ENCODE results near the gene SLC2A9. TPM values are rescaled to one million over a fixed set of nuclear protein-coding genes. Genes with fewer than 3 reads are reported as not detected.
"Not testable (repeated sequence)": the region's sequence is repeated elsewhere in the genome, so short reads cannot be mapped to it uniquely, and the experiment has no call there.

The SLC2A9 gene
- total RNA-seq, 2 donors from 2014 or later, result 9.1 to 17.5 TPM

GRCh38 chr4:9988363-9988749 is 32.9 kb downstream of the SLC2A9 start:
- Histone ChIP-seq H3K4me3 (no peak overlapping the region), H3K27ac (no peak overlapping the region), H3K36me3 (no peaks in the 10 kb centered on the region), H3K4me1 (ENCODE audit: control insufficient read depth in 1 of 2, low read depth in 2 of 2) (no peaks in the 10 kb centered on the region), H3K27me3 (replicated peaks; ENCODE audit: insufficient read depth) (no peaks in the 10 kb centered on the region), H3K9me3 (no peaks in the 10 kb centered on the region)
- no peak for TF ChIP-seq CTCF (IDR thresholded peaks at IDR 0.05)
- no peak for DNase-seq (ENCODE audit: low spot score)
- ATAC-seq (ENCODE audit: insufficient number of reproducible peaks, low FRiP score, low read depth), result no peak

- ATAC-seq (ENCODE audit: insufficient number of reproducible peaks, low FRiP score, low read depth) (no peak), DNase-seq (ENCODE audit: low spot score) (no peak)
- H3K27me3 ChIP-seq (replicated peaks; ENCODE audit: insufficient read depth), result no peaks in the 10 kb centered on the region
- no peaks in the 10 kb centered on the region for H3K36me3 ChIP-seq
- H3K4me3 ChIP-seq, result no peak overlapping the region
- no peak overlapping the region for H3K27ac ChIP-seq
- H3K9me3 ChIP-seq, result no peaks in the 10 kb centered on the region
- TF ChIP-seq CTCF (IDR thresholded peaks at IDR 0.05), result no peak
- H3K4me1 ChIP-seq (ENCODE audit: control insufficient read depth in 1 of 2, low read depth in 2 of 2), result no peaks in the 10 kb centered on the region
Measured at GRCh38 chr4:9987749-9988362, 33.4 kb downstream of the SLC2A9 start.

- Histone ChIP-seq H3K9me3 (no peaks in the 10 kb centered on the region), H3K36me3 (no peaks in the 10 kb centered on the region), H3K27ac (no peak overlapping the region), H3K4me1 (ENCODE audit: control insufficient read depth in 1 of 2, low read depth in 2 of 2) (no peaks in the 10 kb centered on the region), H3K27me3 (replicated peaks; ENCODE audit: insufficient read depth) (no peaks in the 10 kb centered on the region), H3K4me3 (no peak overlapping the region)
- DNase-seq (ENCODE audit: low spot score) (no peak), ATAC-seq (ENCODE audit: insufficient number of reproducible peaks, low FRiP score, low read depth) (no peak)
- TF ChIP-seq CTCF (IDR thresholded peaks at IDR 0.05), result no peak
Measured at GRCh38 chr4:9984621-9985020, 36.7 kb downstream of the SLC2A9 start.

GRCh38 chr4:9983211-9983610 is 38.1 kb downstream of the SLC2A9 start:
- no peaks in the 10 kb centered on the region for H3K27me3 ChIP-seq (replicated peaks; ENCODE audit: insufficient read depth)
- no peaks in the 10 kb centered on the region for H3K4me1 ChIP-seq (ENCODE audit: control insufficient read depth in 1 of 2, low read depth in 2 of 2)
- no peak overlapping the region for H3K27ac ChIP-seq
- no peaks in the 10 kb centered on the region for H3K9me3 ChIP-seq
- no peak for TF ChIP-seq CTCF (IDR thresholded peaks at IDR 0.05)
- no peak for DNase-seq (ENCODE audit: low spot score)
- ATAC-seq (ENCODE audit: insufficient number of reproducible peaks, low FRiP score, low read depth), result no peak
- no peak overlapping the region for H3K4me3 ChIP-seq
- H3K36me3 ChIP-seq, result no peaks in the 10 kb centered on the region

- not testable (repeated sequence) for H3K27ac ChIP-seq; H3K36me3 ChIP-seq; H3K4me3 ChIP-seq; H3K4me1 ChIP-seq (ENCODE audit: control insufficient read depth in 1 of 2, low read depth in 2 of 2); DNase-seq (ENCODE audit: low spot score); H3K27me3 ChIP-seq (replicated peaks; ENCODE audit: insufficient read depth); ATAC-seq (ENCODE audit: insufficient number of reproducible peaks, low FRiP score, low read depth); H3K9me3 ChIP-seq
Measured at GRCh38 chr4:9981899-9982298, 39.4 kb downstream of the SLC2A9 start.

- H3K4me1 ChIP-seq (ENCODE audit: control insufficient read depth in 1 of 2, low read depth in 2 of 2), result no peaks in the 10 kb centered on the region
Measured at GRCh38 chr4:9980898-9981297, 40.4 kb downstream of the SLC2A9 start.

More at GRCh38 chr4:9980898-9981297, 40.4 kb downstream of the SLC2A9 start:
- ATAC-seq (ENCODE audit: insufficient number of reproducible peaks, low FRiP score, low read depth) (no peak), DNase-seq (ENCODE audit: low spot score) (no peak)
- H3K4me3 ChIP-seq, result no peak overlapping the region
- no peak for TF ChIP-seq CTCF (IDR thresholded peaks at IDR 0.05)
- H3K27me3 ChIP-seq (replicated peaks; ENCODE audit: insufficient read depth), result no peaks in the 10 kb centered on the region
- H3K36me3 ChIP-seq, result no peaks in the 10 kb centered on the region
- no peaks in the 10 kb centered on the region for H3K9me3 ChIP-seq
- no peak overlapping the region for H3K27ac ChIP-seq

Data from thoracic aorta (tissue), 2 donors.